ENCODE results near the gene HSFY2. TPM values are rescaled to one million over a fixed set of nuclear protein-coding genes. Genes with fewer than 3 reads are reported as not detected.
"Not testable (repeated sequence)": the region's sequence is repeated elsewhere in the genome, so short reads cannot be mapped to it uniquely, and the experiment has no call there.

Gene HSFY2
- total RNA-seq: not detected

- H3K27ac Mint-ChIP-seq; H3K27me3 Mint-ChIP-seq; H3K4me3 Mint-ChIP-seq; ATAC-seq (replicated peaks); H3K4me1 Mint-ChIP-seq; H3K9me3 Mint-ChIP-seq; H3K36me3 Mint-ChIP-seq (ENCODE audit: low read depth): not testable (repeated sequence)
These were observed at the start of gene HSFY2 for GRCh38 chrY:18773635-18774034. Gene HSFY2 (minus strand): TSS chrY:18773735. CDS start chrY:18773618, 117 bp downstream.

GRCh38 chrY:18815751-18816150 lies 42.2 kb upstream of the HSFY2 start:
- not testable (repeated sequence) for H3K4me1 Mint-ChIP-seq; H3K27me3 Mint-ChIP-seq; H3K36me3 Mint-ChIP-seq (ENCODE audit: low read depth); H3K27ac Mint-ChIP-seq; H3K9me3 Mint-ChIP-seq; ATAC-seq (replicated peaks); H3K4me3 Mint-ChIP-seq

GRCh38 chrY:18788757-18789406 lies 15.3 kb upstream of the HSFY2 start:
- H3K4me3 Mint-ChIP-seq; H3K36me3 Mint-ChIP-seq (ENCODE audit: low read depth); H3K27me3 Mint-ChIP-seq; H3K27ac Mint-ChIP-seq; ATAC-seq (replicated peaks); H3K4me1 Mint-ChIP-seq; H3K9me3 Mint-ChIP-seq: not testable (repeated sequence)

- not testable (repeated sequence) for H3K27ac Mint-ChIP-seq; H3K36me3 Mint-ChIP-seq (ENCODE audit: low read depth); H3K4me1 Mint-ChIP-seq; H3K27me3 Mint-ChIP-seq; H3K4me3 Mint-ChIP-seq; ATAC-seq (replicated peaks); H3K9me3 Mint-ChIP-seq
These were observed 19.5 kb downstream of the HSFY2 start for GRCh38 chrY:18754077-18754476.

GRCh38 chrY:18753133-18753815 lies 20.3 kb downstream of the HSFY2 start:
- H3K4me1 Mint-ChIP-seq; H3K27ac Mint-ChIP-seq; ATAC-seq (replicated peaks); H3K9me3 Mint-ChIP-seq; H3K36me3 Mint-ChIP-seq (ENCODE audit: low read depth); H3K27me3 Mint-ChIP-seq; H3K4me3 Mint-ChIP-seq: not testable (repeated sequence)

- ATAC-seq (replicated peaks); H3K4me3 Mint-ChIP-seq; H3K4me1 Mint-ChIP-seq; H3K27me3 Mint-ChIP-seq; H3K36me3 Mint-ChIP-seq (ENCODE audit: low read depth); H3K27ac Mint-ChIP-seq; H3K9me3 Mint-ChIP-seq: not testable (repeated sequence)
These were observed 49.8 kb downstream of the HSFY2 start for GRCh38 chrY:18723714-18724113.

Other genes with a start within 250 kb of the HSFY2 start
- gene HSFY1, start 227.0 kb downstream of the HSFY2 start, total RNA-seq: not detected

All from activated T-helper 17 cell treated with anti-CD3 and anti-CD28 coated beads, Interleukin-2, amount 50 U/mL, for 72 hours (primary cell).